Esophagus squamous epithelium (tissue), 4 donors: ENCODE results near the gene METRN.

Experiments used
- CTCF ChIP-seq, 6 experiments: fragments of 450-650 bp in 4 of 6; fragments of 200-600 bp in 2 of 6; sonication (generic) in 2 of 6; IDR thresholded peaks; one replicate each; pipeline ENCODE4 v1.5.1; 2016 to 2019; ENCODE audit warnings: antibody characterized with exemption in 6 of 6, mild to moderate bottlenecking in 4 of 6, moderate library complexity in 4 of 6
- POLR2A ChIP-seq, 4 donors: fragments of 450-650 bp; IDR thresholded peaks; one replicate each; pipeline ENCODE4 v1.6.1; 2017; ENCODE audit warnings: antibody characterized with exemption in 4 of 4, mild to moderate bottlenecking in 4 of 4, moderate library complexity in 3 of 4

- TF ChIP-seq POLR2A (IDR thresholded peaks at IDR 0.05), result no peak
- no peak for TF ChIP-seq CTCF (IDR thresholded peaks at IDR 0.05)
Measured at GRCh38 chr16:694187-694862, 20.6 kb upstream of the METRN start.
